Measurements from ENCODE around the gene FRG2. TPM values are rescaled to one million over a fixed set of nuclear protein-coding genes. Genes with fewer than 3 reads are reported as not detected.
"Not testable (repeated sequence)": the region's sequence is repeated elsewhere in the genome, so short reads cannot be mapped to it uniquely, and the experiment has no call there.

The FRG2 gene
- total RNA-seq, 1 experiment from 2014 or later, result not detected

DNA sequence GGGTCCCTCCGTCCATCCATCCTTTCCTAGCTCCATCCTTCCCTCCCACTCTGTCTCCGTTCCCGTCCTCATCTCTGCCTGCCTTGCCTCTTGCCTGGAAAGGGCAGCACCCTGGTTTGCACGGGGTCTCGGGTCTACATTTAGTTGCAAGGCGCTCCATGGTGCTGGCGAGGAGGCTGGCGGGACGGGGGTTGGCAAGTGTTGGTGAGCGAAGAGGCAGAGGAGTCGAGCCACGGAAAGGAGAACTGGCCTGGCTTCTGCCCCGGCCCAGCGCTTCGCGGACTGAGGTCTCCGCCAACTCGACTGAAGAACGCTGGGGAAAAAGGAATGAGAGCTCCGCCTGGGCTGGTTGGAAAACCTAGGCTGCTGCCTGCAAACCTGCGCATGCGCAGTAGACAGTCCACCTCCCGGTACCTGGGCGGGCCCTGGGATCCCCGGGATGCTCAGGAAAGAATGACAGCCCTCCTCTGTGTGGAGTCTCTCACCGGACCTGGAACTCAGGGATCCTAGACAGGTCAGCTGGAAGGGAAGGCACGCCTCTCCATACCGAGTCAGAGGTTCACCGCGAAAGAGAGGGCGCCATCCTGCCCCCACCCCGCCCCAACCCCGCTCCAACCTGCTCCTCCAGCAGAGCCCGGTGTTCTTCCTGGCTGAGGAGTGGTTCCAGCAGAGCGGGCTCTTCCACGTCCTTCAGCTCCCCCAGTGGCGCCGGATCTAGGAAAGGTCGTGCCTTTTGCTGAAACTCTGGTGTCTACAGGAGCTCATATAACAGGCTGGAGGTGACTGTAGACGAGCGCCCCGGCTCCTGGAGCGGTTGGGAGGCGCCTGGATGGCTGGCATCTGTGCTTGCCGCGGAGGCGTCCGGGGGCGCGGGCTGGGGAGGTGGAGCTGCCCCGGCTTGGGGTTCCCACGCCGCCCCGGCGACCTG lies 6.0 kb downstream of the FRG2 start:
- Histone ChIP-seq H3K27ac (ENCODE audit: insufficient read length, low read depth, low read length) (no peak overlapping the region), H4K91ac (ENCODE audit: insufficient read length, low read depth, low read length) (no peak overlapping the region), H4K5ac (ENCODE audit: insufficient read length, low read depth, low read length) (no peak overlapping the region), H3K4me1 (ENCODE audit: insufficient read depth, low read length) (no peaks in the 10 kb centered on the region), H3T11ph (ENCODE audit: low read length) (no peak overlapping the region), H3K23ac (ENCODE audit: insufficient read length, low read depth, low read length) (no peak overlapping the region), H3K9ac (ENCODE audit: extremely low read depth, insufficient read length, low read length) (no peak overlapping the region), H4K8ac (replicated peaks; ENCODE audit: insufficient read length, low read depth, low read length) (no peak overlapping the region), H2BK12ac (ENCODE audit: insufficient read length, low read depth, low read length) (no peak overlapping the region), H3K9me3 (ENCODE audit: control insufficient read depth, low read depth, low read length) (peaks cover 20% of the 10 kb centered on the region), H3K4ac (ENCODE audit: low read depth, low read length) (no peak overlapping the region), H3K79me1 (ENCODE audit: insufficient read depth, low read depth, low read length, poor library complexity, severe bottlenecking) (no peaks in the 10 kb centered on the region), H3K79me2 (ENCODE audit: insufficient read depth, low read length) (no peaks in the 10 kb centered on the region), H3K27me3 (ENCODE audit: insufficient read depth, low read length) (peaks cover 45% of the 10 kb centered on the region), H3K14ac (ENCODE audit: insufficient read depth, low read length) (no peak overlapping the region), H2BK5ac (ENCODE audit: insufficient read length, low read length) (no peak overlapping the region), H2BK20ac (ENCODE audit: low read depth, low read length, poor library complexity, severe bottlenecking) (no peak overlapping the region), H2AFZ (ENCODE audit: low read length) (no peak overlapping the region), H2BK15ac (ENCODE audit: low read depth, low read length) (peak overlapping the region; percentile 6; the same call in 1 of the 2 replicates), H3K18ac (ENCODE audit: insufficient read length, low read depth, low read length) (no peak overlapping the region), H3K56ac (ENCODE audit: insufficient read length, low read depth, low read length) (no peak overlapping the region), H3K4me2 (ENCODE audit: insufficient read depth, insufficient read length, low read length) (peak overlapping the region; percentile 74), H4K20me1 (ENCODE audit: control insufficient read depth, insufficient read depth, insufficient read length) (no peaks in the 10 kb centered on the region), H3K23me2 (ENCODE audit: insufficient read length, low read depth, low read length, poor library complexity, severe bottlenecking) (peaks cover 8% of the 10 kb centered on the region), H2AK5ac (ENCODE audit: insufficient read length, low read length) (no peak overlapping the region), H2BK120ac (ENCODE audit: low read depth, low read length, poor library complexity, severe bottlenecking) (no peak overlapping the region)
- Mint-ChIP-seq H3K4me3 (no peak overlapping the region), H3K4me1 (no peaks in the 10 kb centered on the region), H3K27ac (no peak overlapping the region), H3K27me3 (ENCODE audit: low read depth) (peaks cover 3% of the 10 kb centered on the region), H3K9me3 (peaks cover 48 to 58% of the 10 kb centered on the region in 2 experiments), H3K36me3 (ENCODE audit: insufficient read depth in 1 of 3, low read depth in 3 of 3) (peaks cover 27 to 35% (median 27%) of the 10 kb centered on the region in 3 experiments)
- TF ChIP-seq, protein P1, sequence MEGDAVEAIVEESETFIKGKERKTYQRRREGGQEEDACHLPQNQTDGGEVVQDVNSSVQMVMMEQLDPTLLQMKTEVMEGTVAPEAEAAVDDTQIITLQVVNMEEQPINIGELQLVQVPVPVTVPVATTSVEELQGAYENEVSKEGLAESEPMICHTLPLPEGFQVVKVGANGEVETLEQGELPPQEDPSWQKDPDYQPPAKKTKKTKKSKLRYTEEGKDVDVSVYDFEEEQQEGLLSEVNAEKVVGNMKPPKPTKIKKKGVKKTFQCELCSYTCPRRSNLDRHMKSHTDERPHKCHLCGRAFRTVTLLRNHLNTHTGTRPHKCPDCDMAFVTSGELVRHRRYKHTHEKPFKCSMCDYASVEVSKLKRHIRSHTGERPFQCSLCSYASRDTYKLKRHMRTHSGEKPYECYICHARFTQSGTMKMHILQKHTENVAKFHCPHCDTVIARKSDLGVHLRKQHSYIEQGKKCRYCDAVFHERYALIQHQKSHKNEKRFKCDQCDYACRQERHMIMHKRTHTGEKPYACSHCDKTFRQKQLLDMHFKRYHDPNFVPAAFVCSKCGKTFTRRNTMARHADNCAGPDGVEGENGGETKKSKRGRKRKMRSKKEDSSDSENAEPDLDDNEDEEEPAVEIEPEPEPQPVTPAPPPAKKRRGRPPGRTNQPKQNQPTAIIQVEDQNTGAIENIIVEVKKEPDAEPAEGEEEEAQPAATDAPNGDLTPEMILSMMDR (conservative IDR thresholded peaks at IDR 0.05), result no peak
- DNase-seq, result peak; percentile 79
- WGBS (ENCODE audit: extremely low coverage, insufficient read length, low lambda C conversion rate), result no CpG with 5 or more reads among the region's 55 CpGs

DNA sequence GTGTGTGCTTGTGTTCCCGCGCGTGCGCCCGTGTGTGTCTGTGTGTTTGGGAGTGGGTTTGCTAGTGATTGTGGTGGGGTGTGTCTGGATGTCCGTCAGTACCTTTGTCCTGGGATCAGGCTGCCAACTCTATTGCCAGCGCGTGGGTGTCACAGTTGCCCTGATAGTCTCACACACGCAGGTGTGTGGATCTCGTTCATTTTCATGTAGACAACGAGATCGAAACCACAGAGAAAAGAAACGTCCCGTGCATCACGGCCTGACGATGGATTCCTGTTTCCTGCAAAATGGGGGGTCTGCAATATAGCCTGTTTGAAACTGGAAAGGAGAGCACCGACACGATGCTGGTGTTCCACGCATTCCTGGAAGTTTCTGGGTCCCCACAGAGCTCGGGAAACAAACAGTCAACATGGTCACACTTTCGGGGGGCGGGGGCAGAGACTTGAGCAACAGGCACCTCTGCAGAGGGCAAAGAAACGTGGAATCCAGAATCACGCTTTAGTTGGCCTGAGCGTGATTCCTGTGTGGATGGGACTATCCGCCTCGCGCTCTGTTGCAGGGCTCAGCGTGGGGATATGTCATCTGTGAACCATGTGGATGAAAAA lies 7.1 kb downstream of the FRG2 start:
- not testable (repeated sequence) for H4K8ac ChIP-seq (replicated peaks; ENCODE audit: insufficient read length, low read depth, low read length); H4K20me1 ChIP-seq (ENCODE audit: control insufficient read depth, insufficient read depth, insufficient read length); H3K23ac ChIP-seq (ENCODE audit: insufficient read length, low read depth, low read length); H2AFZ ChIP-seq (ENCODE audit: low read length); H2BK12ac ChIP-seq (ENCODE audit: insufficient read length, low read depth, low read length); H2BK5ac ChIP-seq (ENCODE audit: insufficient read length, low read length); H2BK20ac ChIP-seq (ENCODE audit: low read depth, low read length, poor library complexity, severe bottlenecking); H2AK5ac ChIP-seq (ENCODE audit: insufficient read length, low read length); H3K9ac ChIP-seq (ENCODE audit: extremely low read depth, insufficient read length, low read length); H4K5ac ChIP-seq (ENCODE audit: insufficient read length, low read depth, low read length); H3K4ac ChIP-seq (ENCODE audit: low read depth, low read length); H4K91ac ChIP-seq (ENCODE audit: insufficient read length, low read depth, low read length); H2BK15ac ChIP-seq (ENCODE audit: low read depth, low read length); H3K4me1 Mint-ChIP-seq; H3K79me2 ChIP-seq (ENCODE audit: insufficient read depth, low read length); H3K14ac ChIP-seq (ENCODE audit: insufficient read depth, low read length); H3K79me1 ChIP-seq (ENCODE audit: insufficient read depth, low read depth, low read length, poor library complexity, severe bottlenecking); H2BK120ac ChIP-seq (ENCODE audit: low read depth, low read length, poor library complexity, severe bottlenecking); H3K18ac ChIP-seq (ENCODE audit: insufficient read length, low read depth, low read length); H3T11ph ChIP-seq (ENCODE audit: low read length); H3K27ac ChIP-seq (ENCODE audit: insufficient read length, low read depth, low read length); H3K27me3 Mint-ChIP-seq (ENCODE audit: low read depth); H3K23me2 ChIP-seq (ENCODE audit: insufficient read length, low read depth, low read length, poor library complexity, severe bottlenecking); H3K27ac Mint-ChIP-seq; H3K4me1 ChIP-seq (ENCODE audit: insufficient read depth, low read length); H3K56ac ChIP-seq (ENCODE audit: insufficient read length, low read depth, low read length)
- H3K9me3 ChIP-seq (ENCODE audit: control insufficient read depth, low read depth, low read length), result peaks cover 27% of the 10 kb centered on the region
- Mint-ChIP-seq H3K36me3 (ENCODE audit: insufficient read depth in 1 of 3, low read depth in 3 of 3) (peaks cover 28 to 39% (median 33%) of the 10 kb centered on the region in 3 experiments), H3K9me3 (peaks cover 54 to 69% of the 10 kb centered on the region in 2 experiments), H3K4me3 (peak overlapping the region in 1 of 2 experiments; percentile 28; a peak in 1 of 5 replicates)
- H3K4me2 ChIP-seq (ENCODE audit: insufficient read depth, insufficient read length, low read length), result peak overlapping the region; percentile 74
- H3K27me3 ChIP-seq (ENCODE audit: insufficient read depth, low read length), result peaks cover 45% of the 10 kb centered on the region
- DNase-seq, result peak; percentile 23
- WGBS (ENCODE audit: extremely low coverage, insufficient read length, low lambda C conversion rate), result no CpG with 5 or more reads among the region's 29 CpGs

Data from H9 (cell line).